Esophagus (tissue), 2 donors: ENCODE data around the gene DEPDC1. TPM values are rescaled to one million over a fixed set of nuclear protein-coding genes. Genes with fewer than 3 reads are reported as not detected.
"Not testable (repeated sequence)": the region's sequence is repeated elsewhere in the genome, so short reads cannot be mapped to it uniquely, and the experiment has no call there.

Experiments
- H3K27ac ChIP-seq, 2 donors: one replicate each; pipeline ENCODE4 v1.5.1; 2013; ENCODE audit warnings: low read depth in 2 of 2, mild to moderate bottlenecking in 2 of 2, inconsistent platforms in 1 of 2, low read length in 1 of 2, moderate library complexity in 1 of 2
- H3K27me3 ChIP-seq, 2 donors: one replicate each; pipeline ENCODE4 v1.6.1; 2013; ENCODE audit warnings: low read length in 2 of 2, control low read depth in 1 of 2, mild to moderate bottlenecking in 1 of 2; ENCODE audit not compliant: insufficient read depth in 2 of 2, control insufficient read depth in 1 of 2
- H3K36me3 ChIP-seq, 2 donors: one replicate each; pipeline ENCODE4 v1.6.1; 2013; ENCODE audit warnings: low read length in 1 of 2; ENCODE audit not compliant: control insufficient read depth in 2 of 2, insufficient read depth in 2 of 2
- H3K4me1 ChIP-seq, 2 donors: one replicate each; pipeline ENCODE4 v1.6.1; 2013; ENCODE audit warnings: low read length in 1 of 2; ENCODE audit not compliant: control insufficient read depth in 2 of 2, insufficient read depth in 2 of 2
- H3K4me3 ChIP-seq, 2 donors: one replicate each; pipeline ENCODE4 v1.5.1; 2013; ENCODE audit warnings: low read length in 2 of 2, mild to moderate bottlenecking in 2 of 2, low read depth in 1 of 2, moderate library complexity in 1 of 2
- H3K9me3 ChIP-seq, 2 donors: one replicate each; pipeline ENCODE4 v1.6.1; 2013; ENCODE audit warnings: mild to moderate bottlenecking in 2 of 2, low read depth in 1 of 2, low read length in 1 of 2, moderate library complexity in 1 of 2; ENCODE audit not compliant: control insufficient read depth in 2 of 2, insufficient read depth in 1 of 2
- WGBS, 2 donors: extraction: QIAGEN DNeasy Blood & Tissue Kit; methylation state at CpG; one replicate each; pipeline ENCODE4 v1.1.7; 2013; 5-methylcytosine and 5-hydroxymethylcytosine counted together
- polyA plus RNA-seq, 2 donors: library from polyadenylated mRNA; stranded (reverse); fragments of 200-250 nt; gene quantifications; one replicate each; pipeline ENCODE4 v1.2.3, GENCODE V29; 2013
- donor health status: healthy with polysubstance abuse.
- donor health status: Bipolar disorder and iron deficiency.

The DEPDC1 gene
- polyA plus RNA-seq, 2 donors, result 2.8 to 2.9 TPM

DNA sequence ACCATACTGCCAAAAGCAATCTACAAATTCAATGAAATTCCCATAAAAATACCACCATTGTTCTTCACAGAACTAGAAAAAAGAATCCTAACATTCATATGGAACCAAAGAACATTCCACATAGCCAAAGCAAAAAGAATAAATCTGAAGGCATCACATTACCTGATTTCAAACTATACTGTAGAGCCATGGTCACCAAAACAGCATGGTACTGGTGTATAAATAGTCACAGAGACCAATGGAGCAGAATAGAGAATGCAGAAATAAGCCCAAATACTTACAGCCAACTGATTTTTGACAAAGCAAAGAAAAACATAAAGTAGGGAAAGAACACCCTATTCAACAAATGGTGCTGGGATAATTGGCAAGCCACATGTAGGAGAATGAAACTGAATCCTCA lies 6.2 kb upstream of the DEPDC1 start:
- no peak overlapping the region for H3K4me3 ChIP-seq
- no peaks in the 10 kb centered on the region for H3K36me3 ChIP-seq
- no peaks in the 10 kb centered on the region for H3K9me3 ChIP-seq
- no peak overlapping the region for H3K27ac ChIP-seq
- H3K27me3 ChIP-seq, result no peaks in the 10 kb centered on the region
- H3K4me1 ChIP-seq, result no peaks in the 10 kb centered on the region

DNA sequence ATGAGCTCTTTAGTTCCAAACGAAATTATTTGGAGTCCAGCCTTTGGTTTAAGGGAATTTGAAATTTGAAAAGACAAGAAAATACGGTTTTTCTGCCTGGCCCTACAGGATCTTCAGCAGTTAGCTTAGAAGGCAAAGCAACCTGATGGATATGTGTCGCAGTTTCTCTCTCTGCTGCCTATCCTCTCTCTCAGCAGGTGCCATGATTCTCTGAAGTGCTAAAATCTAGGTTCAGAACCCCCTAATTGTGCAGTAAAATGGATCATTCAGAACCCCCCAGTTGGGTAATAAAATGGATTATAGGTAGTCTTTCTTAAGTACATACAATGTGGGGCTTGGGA lies 446 bp upstream of the DEPDC1 start:
- Histone ChIP-seq H3K9me3 (no peaks in the 10 kb centered on the region), H3K4me1 (peaks cover 0 to 6% of the 10 kb centered on the region in 2 donors), H3K36me3 (no peaks in the 10 kb centered on the region), H3K27ac (no peak overlapping the region), H3K27me3 (no peaks in the 10 kb centered on the region), H3K4me3 (peak overlapping the region; percentile 69 to 71)
- WGBS, 2 donors, result 3 to 8% methylated on average over 3 of the region's 3 CpGs

GRCh38 chr1:68495968-68496679 lies 758 bp downstream of the DEPDC1 start:
- Histone ChIP-seq H3K9me3 (no peaks in the 10 kb centered on the region), H3K36me3 (no peaks in the 10 kb centered on the region), H3K4me1 (peaks cover 0 to 6% of the 10 kb centered on the region in 2 donors), H3K27me3 (no peaks in the 10 kb centered on the region), H3K27ac (peak overlapping the region in 1 of 2 donors; percentile 10), H3K4me3 (peak overlapping the region; percentile 69 to 71)
- 10 to 11% methylated on average over 21 of the region's 21 CpGs for WGBS, 2 donors

DNA sequence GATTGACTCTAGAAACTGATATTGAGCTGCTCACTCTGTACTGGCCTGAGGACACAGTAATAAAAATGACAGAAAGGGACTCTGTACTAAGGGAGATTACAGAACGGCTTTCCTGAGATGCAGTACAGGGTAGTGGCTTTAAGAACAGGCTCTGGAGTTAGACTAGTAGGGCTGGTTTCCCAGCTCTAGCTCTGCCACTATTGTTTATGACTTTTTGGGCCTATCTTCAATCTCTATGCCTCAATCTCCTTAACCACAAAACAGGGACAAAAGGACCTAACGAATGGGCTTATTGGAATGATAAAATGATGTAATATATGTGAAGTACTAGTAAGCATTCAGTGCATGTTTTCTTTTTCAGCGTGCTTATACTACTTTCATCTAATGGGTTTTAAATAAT lies 1.4 kb downstream of the DEPDC1 start:
- H3K36me3 ChIP-seq, result no peaks in the 10 kb centered on the region
- 59 to 65% methylated on average over 3 of the region's 3 CpGs for WGBS, 2 donors

DNA sequence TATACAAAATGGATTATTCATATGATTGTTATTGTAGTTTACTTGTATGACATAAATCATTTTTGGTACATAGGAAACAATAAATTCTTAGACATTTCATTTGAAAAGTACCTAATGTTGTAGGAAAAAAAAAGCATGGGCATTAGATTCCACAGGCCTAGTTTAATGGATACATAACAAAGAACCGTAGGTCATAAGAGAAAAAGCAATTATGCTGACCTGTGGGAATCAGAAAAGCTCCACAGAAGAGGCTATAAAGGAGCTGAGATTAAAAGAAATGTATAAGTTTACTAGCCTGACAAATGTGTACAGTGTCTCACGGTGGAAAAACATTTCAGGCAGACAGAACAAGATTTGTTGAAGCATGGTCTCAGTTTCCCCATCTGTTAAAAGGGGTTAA lies 3.7 kb downstream of the DEPDC1 start:
- peaks cover 0 to 6% of the 10 kb centered on the region in 2 donors for H3K4me1 ChIP-seq
- WGBS, 2 donors, result 88 to 91% methylated on average over 2 of the region's 2 CpGs
- no peaks in the 10 kb centered on the region for H3K36me3 ChIP-seq
- no peaks in the 10 kb centered on the region for H3K27me3 ChIP-seq
- no peak overlapping the region for H3K4me3 ChIP-seq
- H3K9me3 ChIP-seq, result no peaks in the 10 kb centered on the region
- H3K27ac ChIP-seq, result no peak overlapping the region

More for the DNA sequence above, 1.4 kb downstream of the DEPDC1 start:
- Histone ChIP-seq H3K4me1 (peaks cover 0 to 6% of the 10 kb centered on the region in 2 donors), H3K4me3 (no peak overlapping the region), H3K9me3 (no peaks in the 10 kb centered on the region), H3K27me3 (no peaks in the 10 kb centered on the region), H3K27ac (no peak overlapping the region)

DNA sequence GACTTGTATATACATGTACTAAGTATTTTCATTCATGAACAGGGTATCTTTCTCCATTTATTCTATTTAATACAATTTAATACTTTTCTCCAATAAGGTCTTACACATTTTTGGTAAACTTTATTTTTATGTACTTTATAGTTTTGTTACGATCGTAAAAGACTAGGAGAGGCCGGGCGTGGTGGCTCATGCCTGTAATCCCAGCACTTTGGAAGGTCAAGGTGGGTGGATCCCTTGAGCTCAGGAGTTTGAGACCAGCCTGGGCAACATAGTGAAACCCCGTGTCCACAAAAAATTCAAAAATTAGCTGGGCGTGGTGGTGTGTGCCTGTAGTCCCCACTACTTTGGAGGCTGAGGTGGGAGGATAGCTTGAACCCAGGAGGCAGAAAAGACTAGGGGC lies 4.6 kb downstream of the DEPDC1 start:
- H3K27ac ChIP-seq, H3K9me3 ChIP-seq, H3K36me3 ChIP-seq, H3K4me1 ChIP-seq, H3K4me3 ChIP-seq, H3K27me3 ChIP-seq: not testable (repeated sequence)
- WGBS, 2 donors, result 94 to 96% methylated on average over 6 of the region's 6 CpGs

DNA sequence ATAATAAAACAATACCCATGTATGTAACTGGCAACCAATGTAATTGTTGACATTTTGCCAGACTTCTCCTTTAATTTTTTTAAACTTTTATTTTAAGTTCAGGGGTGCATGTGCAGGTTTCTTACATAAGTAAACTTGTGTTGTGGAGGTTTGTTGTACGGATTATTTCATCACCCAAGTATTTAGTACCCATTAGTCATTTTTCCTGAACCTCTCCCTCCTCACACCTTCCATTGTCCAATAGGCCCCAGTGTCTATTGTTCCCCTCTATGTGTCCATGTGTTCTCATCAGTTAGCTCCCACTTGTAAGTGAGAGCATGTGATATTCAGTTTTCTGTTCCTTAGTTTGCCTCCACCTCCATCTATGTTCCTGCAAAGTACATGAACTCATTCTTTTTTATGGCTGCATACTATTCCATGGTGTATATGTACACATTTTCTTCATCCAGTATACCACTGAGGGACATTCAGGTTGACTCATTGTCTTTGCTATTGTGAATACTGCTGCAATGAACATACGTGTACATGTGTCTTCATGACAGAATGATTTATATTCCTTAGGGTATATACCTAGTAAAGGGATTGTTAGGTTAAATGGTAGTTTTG lies 6.7 kb downstream of the DEPDC1 start:
- no peaks in the 10 kb centered on the region for H3K9me3 ChIP-seq
- no peaks in the 10 kb centered on the region for H3K27me3 ChIP-seq

GRCh38 chr1:68485431-68486022 lies 11.4 kb downstream of the DEPDC1 start:
- H3K27me3 ChIP-seq, result no peaks in the 10 kb centered on the region
- 38 to 63% methylated on average over 3 of the region's 3 CpGs for WGBS, 2 donors
- H3K27ac ChIP-seq, result no peak overlapping the region
- no peak overlapping the region for H3K4me3 ChIP-seq
- no peaks in the 10 kb centered on the region for H3K36me3 ChIP-seq
- no peaks in the 10 kb centered on the region for H3K9me3 ChIP-seq
- no peaks in the 10 kb centered on the region for H3K4me1 ChIP-seq

More for the DNA sequence above, 6.7 kb downstream of the DEPDC1 start:
- 84 to 90% methylated on average over 2 of the region's 2 CpGs for WGBS, 2 donors
- no peaks in the 10 kb centered on the region for H3K4me1 ChIP-seq
- H3K36me3 ChIP-seq, result no peaks in the 10 kb centered on the region
- H3K27ac ChIP-seq, result no peak overlapping the region
- H3K4me3 ChIP-seq, result no peak overlapping the region

DNA sequence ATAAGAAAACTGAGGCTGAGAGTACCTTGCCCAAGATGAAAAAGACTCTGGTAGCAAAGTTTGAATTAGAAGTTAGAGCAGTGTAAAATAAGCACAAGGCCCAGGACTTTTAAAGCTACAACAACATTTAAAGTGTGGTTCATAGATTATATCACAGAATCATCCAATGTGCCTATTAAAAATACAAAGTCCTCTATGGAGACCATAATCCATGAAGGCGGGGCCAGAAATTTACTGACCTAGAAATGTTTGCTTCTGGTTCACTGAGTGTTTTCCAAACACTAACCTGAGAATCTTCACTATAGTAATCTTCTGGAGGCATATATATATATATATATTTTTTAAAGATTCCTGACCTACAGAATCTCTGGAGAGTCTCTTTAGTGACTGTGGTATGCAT lies 12.3 kb downstream of the DEPDC1 start:
- Histone ChIP-seq H3K4me1 (no peaks in the 10 kb centered on the region), H3K9me3 (no peaks in the 10 kb centered on the region), H3K27ac (no peak overlapping the region), H3K36me3 (no peaks in the 10 kb centered on the region), H3K27me3 (no peaks in the 10 kb centered on the region), H3K4me3 (no peak overlapping the region)
- 93 to 98% methylated on average over 1 of the region's 1 CpG for WGBS, 2 donors

DNA sequence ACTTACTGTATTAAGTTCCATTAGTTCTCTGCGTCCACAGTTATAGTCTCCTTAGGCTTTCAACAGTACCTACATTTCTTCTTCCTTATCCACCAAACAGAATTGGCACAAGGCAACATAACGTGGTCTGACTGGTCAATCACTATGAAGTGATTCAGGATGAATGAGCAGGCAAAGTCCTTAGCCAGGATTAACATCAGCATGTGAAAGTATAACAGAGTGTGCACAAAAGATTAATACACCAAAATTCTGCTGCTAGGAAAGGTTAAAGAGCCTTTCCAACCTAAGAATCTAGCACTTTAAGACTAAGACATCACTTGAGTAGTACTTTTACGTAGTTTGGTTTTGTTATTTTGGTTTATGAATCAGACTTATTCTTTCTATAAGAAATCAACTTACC lies 15.8 kb downstream of the DEPDC1 start:
- no peaks in the 10 kb centered on the region for H3K27me3 ChIP-seq
- H3K4me1 ChIP-seq, result no peaks in the 10 kb centered on the region
- H3K27ac ChIP-seq, result no peak overlapping the region
- no peaks in the 10 kb centered on the region for H3K9me3 ChIP-seq
- H3K4me3 ChIP-seq, result no peak overlapping the region
- 78 to 90% methylated on average over 3 of the region's 3 CpGs for WGBS, 2 donors
- H3K36me3 ChIP-seq, result no peaks in the 10 kb centered on the region
